HG03342 (cell line): ENCODE results near the gene PKHD1.

Source experiments
- ATAC-seq: cut with Tn5 transposase; IDR thresholded peaks from one replicate; pipeline ENCODE4 v1.9.1; 2021; ENCODE audit warnings: mild to moderate bottlenecking, moderate library complexity; ENCODE audit not compliant: unreplicated experiment

PKHD1 gene

GRCh38 chr6:51737580-51738360 is 349.6 kb downstream of the PKHD1 start:
- no peak for ATAC-seq

- no peak for ATAC-seq
These were observed 362.3 kb downstream of the PKHD1 start for GRCh38 chr6:51725155-51725554.

- ATAC-seq: no peak
These were observed 367.1 kb downstream of the PKHD1 start for GRCh38 chr6:51720327-51720726.

GRCh38 chr6:51719297-51719696 is 368.1 kb downstream of the PKHD1 start:
- no peak for ATAC-seq

GRCh38 chr6:51718533-51718932 is 368.9 kb downstream of the PKHD1 start:
- no peak for ATAC-seq

GRCh38 chr6:51717477-51717876 is 369.9 kb downstream of the PKHD1 start:
- ATAC-seq: no peak

GRCh38 chr6:51711876-51712275 is 375.5 kb downstream of the PKHD1 start:
- ATAC-seq: no peak

- no peak for ATAC-seq
These were observed 381.3 kb downstream of the PKHD1 start for GRCh38 chr6:51706086-51706485.

- ATAC-seq: no peak
These were observed 382.4 kb downstream of the PKHD1 start for GRCh38 chr6:51704932-51705540.

- no peak for ATAC-seq
These were observed 384.6 kb downstream of the PKHD1 start for GRCh38 chr6:51702851-51703250.

GRCh38 chr6:51684603-51685002 is 402.8 kb downstream of the PKHD1 start:
- no peak for ATAC-seq

GRCh38 chr6:51684038-51684437 is 403.4 kb downstream of the PKHD1 start:
- ATAC-seq: no peak

GRCh38 chr6:51678905-51679620 is 408.4 kb downstream of the PKHD1 start:
- peak; percentile 76 for ATAC-seq

GRCh38 chr6:51678274-51678673 is 409.1 kb downstream of the PKHD1 start:
- ATAC-seq: no peak

- no peak for ATAC-seq
These were observed 411.5 kb downstream of the PKHD1 start for GRCh38 chr6:51675922-51676275.

GRCh38 chr6:51675020-51675921 is 412.1 kb downstream of the PKHD1 start:
- ATAC-seq: no peak

- ATAC-seq: no peak
These were observed 423.9 kb downstream of the PKHD1 start for GRCh38 chr6:51663525-51663924.

GRCh38 chr6:51660767-51661166 is 426.6 kb downstream of the PKHD1 start:
- ATAC-seq: no peak

- no peak for ATAC-seq
These were observed 429.9 kb downstream of the PKHD1 start for GRCh38 chr6:51657491-51657890.

GRCh38 chr6:51655517-51655916 is 431.9 kb downstream of the PKHD1 start:
- no peak for ATAC-seq

- ATAC-seq: no peak
These were observed 432.8 kb downstream of the PKHD1 start for GRCh38 chr6:51654647-51655046.
